Fibroblast of peridontal ligament (primary cell): ENCODE measurements around the gene KRTCAP2.

Experiments
- DNase-seq: peaks from one replicate; pipeline ENCODE4 v3.0.0-alpha.2; 2010; ENCODE audit errors: extremely low read depth

Gene KRTCAP2

DNA sequence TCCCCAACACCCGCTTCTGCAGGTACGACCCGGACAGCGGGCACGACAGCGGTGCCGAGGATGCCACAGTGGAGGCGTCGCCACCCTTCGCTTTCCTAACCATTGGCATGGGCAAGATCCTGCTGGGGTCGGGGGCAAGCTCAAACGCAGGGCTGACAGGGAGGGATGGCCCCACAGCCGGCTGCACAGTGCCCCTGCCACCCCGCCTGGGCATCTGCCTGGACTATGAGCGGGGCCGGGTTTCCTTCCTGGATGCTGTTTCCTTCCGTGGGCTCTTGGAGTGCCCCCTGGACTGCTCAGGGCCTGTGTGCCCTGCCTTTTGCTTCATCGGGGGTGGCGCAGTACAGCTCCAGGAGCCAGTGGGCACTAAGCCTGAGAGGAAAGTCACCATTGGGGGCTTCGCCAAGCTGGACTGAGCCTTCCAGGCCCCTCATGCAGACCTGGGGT, 10.7 kb upstream of the KRTCAP2 start:
- DNase-seq, result no peak

GRCh38 chr1:155182052-155182550, 9.0 kb upstream of the KRTCAP2 start:
- DNase-seq, result no peak

- DNase-seq, result no peak
These were observed 8.4 kb upstream of the KRTCAP2 start for GRCh38 chr1:155181371-155182051.

DNA sequence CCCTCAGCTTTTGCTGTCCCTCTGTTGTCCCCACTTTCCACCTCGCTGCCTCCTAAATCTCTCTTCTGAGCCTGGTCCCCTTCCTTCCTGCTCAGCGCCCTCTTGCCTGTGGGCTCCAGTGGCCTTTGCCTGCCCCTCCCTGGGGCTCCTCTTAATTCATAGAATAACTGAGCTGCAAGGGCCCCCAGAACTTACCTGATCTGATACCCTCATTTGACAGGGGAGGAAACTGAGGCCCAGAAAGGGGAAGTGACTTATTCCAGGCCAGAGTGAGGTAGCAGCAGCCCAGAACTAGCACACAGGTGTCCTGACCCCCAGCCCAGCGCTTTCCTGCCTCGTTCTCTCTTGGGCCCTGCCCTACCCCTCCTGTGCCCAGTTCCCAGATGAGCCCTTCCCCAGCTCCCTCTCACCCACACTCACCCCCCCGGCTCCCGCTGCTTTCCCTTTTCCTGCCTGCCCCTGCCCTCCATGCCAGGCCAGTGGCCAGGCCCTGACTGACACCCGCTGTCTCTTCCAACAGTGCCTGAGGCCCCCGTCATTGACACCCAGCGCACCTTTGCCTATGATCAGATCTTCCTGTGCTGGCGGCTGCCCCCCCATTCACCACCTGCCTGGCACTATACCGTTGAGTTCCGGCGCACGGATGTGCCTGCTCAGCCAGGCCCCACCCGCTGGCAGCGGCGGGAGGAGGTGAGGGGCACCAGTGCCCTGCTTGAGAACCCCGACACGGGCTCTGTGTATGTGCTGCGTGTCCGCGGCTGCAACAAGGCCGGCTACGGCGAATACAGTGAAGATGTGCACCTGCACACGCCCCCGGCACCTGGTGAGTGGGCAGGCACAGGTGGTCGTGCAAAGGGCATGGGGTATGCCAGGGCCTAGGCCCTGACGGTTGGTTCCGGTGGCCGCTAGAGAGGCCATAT, 6.3 kb upstream of the KRTCAP2 start:
- no peak for DNase-seq

DNA sequence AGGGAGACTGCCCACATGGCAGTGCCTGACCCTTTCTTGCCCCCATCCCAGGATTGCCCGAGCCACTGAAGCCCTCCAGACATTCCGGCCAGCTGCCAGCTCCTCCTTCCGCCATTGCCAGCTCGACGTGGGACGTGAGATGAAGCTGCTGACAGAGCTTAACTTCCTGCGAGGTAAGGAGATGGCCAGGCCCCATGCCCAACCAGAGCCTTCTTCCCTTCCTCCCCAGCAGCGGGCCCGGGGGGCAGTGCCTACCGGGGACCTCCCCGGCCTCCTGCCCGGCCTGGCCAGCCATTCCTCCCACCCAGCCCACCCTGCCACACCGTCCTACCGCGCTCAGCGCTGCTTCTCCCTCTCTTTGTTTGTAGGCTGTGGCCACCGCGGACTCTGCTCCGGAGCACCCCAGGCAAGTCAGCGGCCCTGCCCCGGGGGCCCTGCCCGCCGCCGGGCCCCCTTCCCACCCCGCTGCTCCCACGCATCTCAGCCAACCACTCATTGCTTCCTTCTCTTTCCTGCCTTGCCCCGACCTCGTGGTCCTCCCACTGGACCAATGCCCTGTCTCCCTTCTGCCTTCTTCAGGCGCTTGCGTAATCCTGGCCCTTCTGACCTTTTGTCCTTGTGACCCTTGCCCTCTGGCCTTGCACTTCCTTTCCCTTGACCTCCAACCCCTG, 5.5 kb upstream of the KRTCAP2 start:
- DNase-seq, result no peak

GRCh38 chr1:155177918-155178281, 4.8 kb upstream of the KRTCAP2 start:
- DNase-seq, result no peak

GRCh38 chr1:155177192-155177917, 4.3 kb upstream of the KRTCAP2 start:
- no peak for DNase-seq

DNA sequence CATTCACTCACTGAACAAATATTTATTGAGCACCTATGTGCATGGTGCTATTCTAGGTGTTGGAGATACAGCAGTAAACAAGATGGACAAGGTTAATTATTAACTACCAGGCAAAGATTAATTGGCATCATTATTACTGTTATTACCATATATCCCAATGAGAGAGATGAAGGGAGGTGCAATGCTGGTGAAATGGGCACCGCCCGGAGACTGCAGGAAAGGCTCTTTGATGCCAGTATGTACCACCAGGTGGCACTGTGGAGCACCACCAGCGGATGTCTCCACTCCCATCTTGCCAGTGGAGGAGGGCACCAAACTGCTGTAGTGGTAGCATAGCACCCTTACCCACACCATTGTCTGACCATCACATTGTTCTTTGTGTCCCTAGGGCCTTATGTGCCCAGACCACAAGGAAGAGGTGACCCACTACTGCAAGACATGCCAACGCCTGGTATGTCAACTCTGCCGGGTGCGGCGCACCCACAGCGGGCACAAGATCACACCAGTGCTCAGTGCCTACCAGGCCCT, 3.5 kb upstream of the KRTCAP2 start:
- DNase-seq, result peak; percentile 75

- DNase-seq, result no peak
These were observed 2.8 kb upstream of the KRTCAP2 start for GRCh38 chr1:155175927-155176371.

DNA sequence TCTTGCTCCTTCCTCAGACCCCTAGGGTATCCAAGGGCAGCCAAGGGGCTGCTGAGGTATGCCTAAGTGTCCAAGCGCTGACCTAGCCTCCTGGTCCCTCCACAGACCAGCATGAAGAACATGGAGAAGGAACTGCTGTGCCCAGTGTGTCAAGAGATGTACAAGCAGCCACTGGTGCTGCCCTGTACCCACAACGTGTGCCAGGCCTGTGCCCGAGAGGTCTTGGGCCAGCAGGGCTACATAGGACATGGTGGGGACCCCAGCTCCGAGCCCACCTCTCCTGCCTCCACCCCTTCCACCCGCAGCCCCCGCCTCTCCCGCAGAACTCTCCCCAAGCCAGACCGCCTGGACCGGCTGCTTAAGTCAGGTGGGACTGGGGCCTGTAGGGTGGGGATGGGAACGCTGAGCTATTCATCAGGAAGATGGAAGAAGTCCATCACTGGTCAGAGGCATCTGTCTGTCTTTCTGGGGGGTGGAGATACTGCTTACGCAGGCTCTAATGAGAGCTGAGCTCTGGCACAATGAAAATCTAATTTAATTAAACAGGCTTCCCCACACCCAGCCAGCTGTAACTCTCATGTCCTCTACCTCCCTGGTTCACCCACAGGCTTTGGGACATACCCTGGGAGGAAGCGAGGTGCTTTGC, 2.3 kb upstream of the KRTCAP2 start:
- DNase-seq, result no peak

GRCh38 chr1:155174324-155175280, 1.5 kb upstream of the KRTCAP2 start:
- peak; percentile 16 for DNase-seq

DNA sequence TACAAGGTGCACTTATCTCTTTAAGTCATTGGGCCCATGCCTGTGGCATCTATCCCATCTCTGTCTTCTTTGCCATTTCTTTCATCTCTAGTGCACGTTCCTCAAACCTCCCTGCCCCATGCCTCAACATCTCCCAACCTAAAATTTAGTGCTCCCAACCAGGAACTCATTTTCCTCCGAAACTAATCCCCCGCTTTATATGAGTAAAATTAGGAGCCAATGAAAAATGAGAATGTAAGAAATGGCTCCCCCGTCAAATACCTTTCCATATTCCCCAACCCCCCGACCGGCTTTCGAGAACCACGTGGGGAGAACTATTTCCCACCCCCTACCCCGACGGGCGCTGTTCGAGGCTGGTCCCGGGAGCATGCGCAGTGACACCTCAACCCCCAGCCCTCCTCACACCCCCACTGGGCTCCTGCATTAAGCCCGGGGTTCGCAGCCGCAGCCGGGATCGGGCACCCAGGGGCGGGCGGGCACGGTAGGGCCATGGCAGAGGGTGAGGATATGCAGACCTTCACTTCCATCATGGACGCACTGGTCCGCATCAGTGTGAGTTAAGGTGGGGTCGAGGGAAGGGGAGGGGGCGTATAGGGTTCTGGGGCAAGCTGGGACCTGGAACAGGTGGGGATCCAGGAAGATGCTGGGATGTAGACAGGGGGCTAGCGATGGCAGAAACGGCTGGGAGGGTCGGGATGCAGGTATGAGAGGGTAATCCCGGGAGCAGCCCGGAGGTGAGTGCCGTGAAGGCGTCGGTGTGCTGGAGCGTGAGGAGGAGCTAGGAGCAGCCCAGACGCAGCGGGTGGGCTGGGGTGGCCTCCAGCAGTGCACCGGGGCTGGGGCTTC, 597 bp upstream of the KRTCAP2 start, which contains the start of gene TRIM46:
Gene TRIM46, plus strand, starts transcription at position 372 of the 846 bp plus-strand sequence. Its CDS starts 118 bp downstream, at position 490.
- DNase-seq, result peak; percentile 37

GRCh38 chr1:155171836-155172731, 1.0 kb downstream of the KRTCAP2 start:
- DNase-seq, result no peak

DNA sequence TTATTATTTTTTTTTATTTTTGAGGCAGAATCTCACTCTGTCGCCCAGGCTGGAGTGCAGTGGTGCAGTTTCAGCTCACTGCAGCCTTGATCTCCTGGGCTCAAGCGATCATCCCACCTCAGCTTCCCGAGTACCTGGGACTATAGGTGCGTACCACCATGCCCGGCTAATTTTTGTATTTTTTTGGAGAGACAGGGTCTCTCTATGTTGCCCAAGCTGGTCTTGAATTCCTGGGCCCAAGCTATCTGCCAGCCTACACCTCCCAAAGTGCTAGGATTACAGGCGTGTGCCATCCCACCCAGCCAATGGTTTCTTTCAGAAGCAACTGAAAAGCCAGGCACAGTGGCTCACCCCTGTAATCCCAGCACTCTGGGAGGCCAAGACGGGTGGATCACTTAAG, 2.3 kb downstream of the KRTCAP2 start:
- no peak for DNase-seq

- no peak for DNase-seq
These were observed 2.9 kb downstream of the KRTCAP2 start for GRCh38 chr1:155170101-155170785.

GRCh38 chr1:155169541-155169940, 3.6 kb downstream of the KRTCAP2 start:
- DNase-seq, result no peak
